Body of pancreas (tissue), 4 donors: ENCODE measurements around the gene LDLRAD3.

Experiments
- POLR2A ChIP-seq, 3 donors: fragments of 450-650 bp; IDR thresholded peaks; one replicate each; pipeline ENCODE4 v1.6.1; 2016; ENCODE audit warnings: antibody characterized with exemption in 3 of 3, mild to moderate bottlenecking in 2 of 3
- TF ChIP-seq, protein P1 (sequence below), 7 experiments: fragments of 450-650 bp in 4 of 7; fragments of 200-600 bp in 3 of 7; sonication (generic) in 3 of 7; IDR thresholded peaks; one replicate each; pipeline ENCODE4 v1.5.1; 2016 to 2019; ENCODE audit warnings: antibody characterized with exemption in 7 of 7

- TF ChIP-seq, protein P1, sequence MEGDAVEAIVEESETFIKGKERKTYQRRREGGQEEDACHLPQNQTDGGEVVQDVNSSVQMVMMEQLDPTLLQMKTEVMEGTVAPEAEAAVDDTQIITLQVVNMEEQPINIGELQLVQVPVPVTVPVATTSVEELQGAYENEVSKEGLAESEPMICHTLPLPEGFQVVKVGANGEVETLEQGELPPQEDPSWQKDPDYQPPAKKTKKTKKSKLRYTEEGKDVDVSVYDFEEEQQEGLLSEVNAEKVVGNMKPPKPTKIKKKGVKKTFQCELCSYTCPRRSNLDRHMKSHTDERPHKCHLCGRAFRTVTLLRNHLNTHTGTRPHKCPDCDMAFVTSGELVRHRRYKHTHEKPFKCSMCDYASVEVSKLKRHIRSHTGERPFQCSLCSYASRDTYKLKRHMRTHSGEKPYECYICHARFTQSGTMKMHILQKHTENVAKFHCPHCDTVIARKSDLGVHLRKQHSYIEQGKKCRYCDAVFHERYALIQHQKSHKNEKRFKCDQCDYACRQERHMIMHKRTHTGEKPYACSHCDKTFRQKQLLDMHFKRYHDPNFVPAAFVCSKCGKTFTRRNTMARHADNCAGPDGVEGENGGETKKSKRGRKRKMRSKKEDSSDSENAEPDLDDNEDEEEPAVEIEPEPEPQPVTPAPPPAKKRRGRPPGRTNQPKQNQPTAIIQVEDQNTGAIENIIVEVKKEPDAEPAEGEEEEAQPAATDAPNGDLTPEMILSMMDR (IDR thresholded peaks at IDR 0.05): no peak
- TF ChIP-seq POLR2A (IDR thresholded peaks at IDR 0.05): no peak
These were observed 165.2 kb downstream of the LDLRAD3 start for GRCh38 chr11:36108881-36109589.
